ENCODE results near the gene SH3RF1. TPM values are rescaled to one million over a fixed set of nuclear protein-coding genes. Genes with fewer than 3 reads are reported as not detected.

The SH3RF1 gene
- total and polyA plus RNA-seq, 4 donors: 1.8 to 7.9 (median 3.5) TPM

- H3K4me1 ChIP-seq (ENCODE audit: control insufficient read depth in 4 of 4, insufficient read depth in 4 of 4, low read length in 3 of 4): peaks cover 4 to 29% (median 12%) of the 10 kb centered on the region in 4 donors
- H3K9me3 ChIP-seq (ENCODE audit: control insufficient read depth in 4 of 4, low read length in 3 of 4): no peaks in the 10 kb centered on the region
- H3K9ac ChIP-seq (ENCODE audit: low read depth in 1 of 2, low read length in 2 of 2): no peak overlapping the region
- H3K4me3 ChIP-seq (ENCODE audit: low read depth in 1 of 3, low read length in 3 of 3): no peak overlapping the region
- H3K36me3 ChIP-seq (ENCODE audit: control insufficient read depth in 4 of 4, insufficient read depth in 3 of 4, low read depth in 1 of 4, low read length in 3 of 4): no peaks in the 10 kb centered on the region
- TF ChIP-seq HNF4A (conservative IDR thresholded peaks at IDR 0.05) (peak in 1 of 2 donors; percentile 6), SP1 (IDR thresholded peaks at IDR 0.05) (no peak), FOXA2 (IDR thresholded peaks at IDR 0.05) (no peak), REST (IDR thresholded peaks at IDR 0.05) (no peak)
- WGBS: 30% methylated on average over 6 of the region's 6 CpGs
- H3K27ac ChIP-seq (ENCODE audit: low read depth in 1 of 2, low read length in 2 of 2): peak overlapping the region; percentile 27 to 36
- no peaks in the 10 kb centered on the region for H3K27me3 ChIP-seq (ENCODE audit: control insufficient read depth in 4 of 4, insufficient read depth in 4 of 4, low read length in 3 of 4)
- no peak for DNase-seq (ENCODE audit: low spot score)
These were observed 33.7 kb downstream of the SH3RF1 start for GRCh38 chr4:169236873-169237626.

GRCh38 chr4:169236078-169236477, 34.7 kb downstream of the SH3RF1 start:
- TF ChIP-seq ATF3 (IDR thresholded peaks at IDR 0.05) (no peak), HNF4A (conservative IDR thresholded peaks at IDR 0.05) (no peak), ZBTB33 (IDR thresholded peaks at IDR 0.05) (no peak), RXRA (IDR thresholded peaks at IDR 0.05) (no peak), NR2F2 (IDR thresholded peaks at IDR 0.05) (no peak), GABPA (IDR thresholded peaks at IDR 0.05 in 1 of 2, conservative IDR thresholded peaks at IDR 0.05 in 1 of 2) (no peak), TAF1 (conservative IDR thresholded peaks at IDR 0.05) (no peak), FOXA1 (IDR thresholded peaks at IDR 0.05) (no peak), YY1 (IDR thresholded peaks at IDR 0.05) (no peak)
- H3K27ac ChIP-seq (ENCODE audit: low read depth in 1 of 2, low read length in 2 of 2): no peak overlapping the region
- no peaks in the 10 kb centered on the region for H3K36me3 ChIP-seq (ENCODE audit: control insufficient read depth in 4 of 4, insufficient read depth in 3 of 4, low read depth in 1 of 4, low read length in 3 of 4)
- no peaks in the 10 kb centered on the region for H3K27me3 ChIP-seq (ENCODE audit: control insufficient read depth in 4 of 4, insufficient read depth in 4 of 4, low read length in 3 of 4)
- H3K4me3 ChIP-seq (ENCODE audit: low read depth in 1 of 3, low read length in 3 of 3): no peak overlapping the region
- DNase-seq (ENCODE audit: low spot score): no peak
- no peak overlapping the region for H3K9ac ChIP-seq (ENCODE audit: low read depth in 1 of 2, low read length in 2 of 2)
- peaks cover 4 to 22% (median 6%) of the 10 kb centered on the region in 4 donors for H3K4me1 ChIP-seq (ENCODE audit: control insufficient read depth in 4 of 4, insufficient read depth in 4 of 4, low read length in 3 of 4)
- 87% methylated on average over 6 of the region's 6 CpGs for WGBS
- H3K9me3 ChIP-seq (ENCODE audit: control insufficient read depth in 4 of 4, low read length in 3 of 4): no peaks in the 10 kb centered on the region

Data from liver (tissue), 9 donors.